NK-92 treated with Interleukin-12 subunit alpha and Interleukin-12 subunit beta, amount 100 ng/mL, for 24 hours (cell line): ENCODE results near the gene CARD10.

Source experiments
- DNase-seq: peaks from one replicate; lab custom pipeline; 2025; lab: John Stamatoyannopoulos, UW

The CARD10 gene

GRCh38 chr22:37503850-37504249 lies 15.4 kb downstream of the CARD10 start:
- DNase-seq: no peak

- no peak for DNase-seq
Observed at GRCh38 chr22:37503183-37503683, 16.0 kb downstream of the CARD10 start.

- DNase-seq: no peak
Observed at GRCh38 chr22:37502342-37503182, 16.7 kb downstream of the CARD10 start.

- no peak for DNase-seq
Observed at GRCh38 chr22:37501610-37502341, 17.4 kb downstream of the CARD10 start.

- DNase-seq: no peak
Observed at GRCh38 chr22:37500745-37501609, 18.2 kb downstream of the CARD10 start.

- DNase-seq: no peak
Observed at GRCh38 chr22:37499789-37500540, 19.2 kb downstream of the CARD10 start.

- peak; percentile 16 for DNase-seq
Observed at GRCh38 chr22:37499027-37499707, 20.0 kb downstream of the CARD10 start.

GRCh38 chr22:37498289-37498909 lies 20.8 kb downstream of the CARD10 start:
- peak; percentile 41 for DNase-seq

GRCh38 chr22:37497062-37497599 lies 22.1 kb downstream of the CARD10 start:
- DNase-seq: no peak

- DNase-seq: no peak
Observed at GRCh38 chr22:37496651-37497050, 22.6 kb downstream of the CARD10 start.

- no peak for DNase-seq
Observed at GRCh38 chr22:37493979-37494378, 25.2 kb downstream of the CARD10 start.

- no peak for DNase-seq
Observed at GRCh38 chr22:37492428-37493344, 26.5 kb downstream of the CARD10 start.

- no peak for DNase-seq
Observed at GRCh38 chr22:37491559-37492427, 27.4 kb downstream of the CARD10 start.

GRCh38 chr22:37491106-37491505 lies 28.1 kb downstream of the CARD10 start:
- no peak for DNase-seq

GRCh38 chr22:37489983-37490382 lies 29.2 kb downstream of the CARD10 start:
- DNase-seq: no peak

- no peak for DNase-seq
Observed at GRCh38 chr22:37488337-37489135, 30.7 kb downstream of the CARD10 start.

GRCh38 chr22:37487571-37487970 lies 31.6 kb downstream of the CARD10 start:
- DNase-seq: no peak
